ENCODE measurements around the gene POLA2.
"Not testable (repeated sequence)": the region's sequence is repeated elsewhere in the genome, so short reads cannot be mapped to it uniquely, and the experiment has no call there.

The POLA2 gene

DNA sequence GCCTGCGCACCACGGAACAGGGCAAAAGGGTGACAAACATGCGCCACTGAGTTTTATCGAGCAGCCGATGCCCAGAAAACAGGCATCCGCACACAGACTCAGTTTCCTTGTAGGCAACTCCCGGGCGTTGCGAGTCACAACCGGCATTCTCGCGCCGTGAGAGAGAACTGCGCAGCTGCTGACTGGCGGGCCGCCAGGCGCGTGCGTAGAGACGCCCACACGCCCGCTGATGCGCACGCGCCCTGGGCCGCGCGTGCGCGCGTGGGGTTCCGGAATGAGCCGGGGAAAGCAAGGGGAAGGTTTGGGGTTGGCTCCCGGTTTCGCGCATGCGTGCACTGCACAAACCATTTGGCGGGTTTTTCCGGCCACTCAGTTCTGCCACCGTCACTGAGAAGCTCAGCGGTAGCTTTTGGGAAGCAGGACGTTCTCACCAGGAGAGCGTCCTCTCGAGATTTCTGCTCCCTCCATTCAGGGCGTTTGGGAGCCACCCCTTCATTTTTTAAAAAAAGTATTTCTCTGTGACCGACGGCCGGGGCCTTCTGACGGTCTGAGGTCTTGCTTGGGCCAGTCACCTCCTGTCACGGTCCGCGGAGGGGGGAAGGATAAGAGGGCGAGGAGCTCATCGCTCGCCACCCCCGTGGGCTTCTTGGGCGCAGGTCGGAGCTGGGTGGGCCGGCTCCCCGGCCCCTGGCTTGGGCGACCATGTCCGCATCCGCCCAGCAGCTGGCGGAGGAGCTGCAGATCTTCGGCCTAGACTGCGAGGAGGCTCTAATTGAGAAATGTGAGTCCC is at the start of gene POLA2:
Gene POLA2, plus strand, starts transcription at position 372 of the 790 bp plus-strand sequence. Its CDS starts 331 bp downstream, at position 703.
- peak; percentile 99 for DNase-seq (ENCODE audit: low read depth, low spot score)

GRCh38 chr11:65212226-65212801 is 49.4 kb upstream of the POLA2 start:
- DNase-seq (ENCODE audit: low read depth, low spot score), result no peak

- DNase-seq (ENCODE audit: low read depth, low spot score), result peak; percentile 32
Observed at GRCh38 chr11:65213322-65214211, 48.2 kb upstream of the POLA2 start.

DNA sequence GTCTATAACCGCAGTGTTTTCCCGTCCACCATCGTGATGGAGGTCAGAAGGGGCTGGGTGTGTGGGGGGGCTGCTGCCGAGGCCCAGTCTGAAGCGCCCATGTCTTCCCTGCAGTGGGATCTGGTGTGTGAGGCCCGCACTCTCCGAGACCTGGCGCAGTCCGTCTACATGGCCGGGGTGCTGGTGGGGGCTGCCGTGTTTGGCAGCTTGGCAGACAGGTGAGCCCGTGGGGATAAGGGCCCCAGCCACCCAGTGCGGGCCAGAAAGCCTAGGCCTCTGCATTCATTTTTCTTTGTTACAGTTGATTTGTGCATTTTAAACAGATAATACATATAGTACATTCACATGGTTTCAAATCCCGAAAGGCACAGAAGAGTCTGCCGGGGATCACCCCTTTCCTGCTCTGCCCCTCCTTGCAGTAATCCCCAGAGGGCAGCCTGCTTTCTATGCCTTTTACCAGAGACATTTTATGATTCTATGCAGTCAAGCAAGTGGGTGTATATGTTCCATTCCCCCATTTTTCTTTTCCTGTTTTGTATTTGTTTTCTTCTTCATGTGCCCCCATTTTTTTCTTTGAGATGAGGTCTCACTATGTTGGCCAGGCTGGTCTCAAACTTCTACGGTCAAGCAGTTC is 47.4 kb upstream of the POLA2 start:
- no peak for DNase-seq (ENCODE audit: low read depth, low spot score)

- DNase-seq (ENCODE audit: low read depth, low spot score), result no peak
Observed at GRCh38 chr11:65215441-65216076, 46.2 kb upstream of the POLA2 start.

DNA sequence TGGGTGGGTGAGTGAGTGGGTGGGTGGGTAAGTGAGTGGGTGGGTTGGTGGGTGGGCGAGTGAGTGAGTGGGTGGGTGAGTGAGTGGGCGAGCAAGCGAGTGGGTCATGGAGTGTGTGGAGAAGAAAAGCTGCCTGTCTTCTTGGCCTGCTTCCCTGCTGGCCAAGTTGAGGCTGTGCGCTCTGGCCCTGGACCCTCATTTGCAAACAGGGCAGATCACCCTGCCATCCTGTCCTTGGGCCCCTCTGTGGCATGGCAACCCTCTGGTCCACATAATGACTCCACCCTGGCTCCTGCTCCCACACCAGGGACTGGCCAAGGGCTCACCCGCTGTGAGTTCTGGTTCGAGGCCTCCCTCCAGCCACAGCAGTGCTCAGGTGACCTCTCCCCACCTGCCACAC is 44.9 kb upstream of the POLA2 start:
- no peak for DNase-seq (ENCODE audit: low read depth, low spot score)

- DNase-seq (ENCODE audit: low read depth, low spot score), result no peak
Observed at GRCh38 chr11:65217441-65218423, 44.0 kb upstream of the POLA2 start.

DNA sequence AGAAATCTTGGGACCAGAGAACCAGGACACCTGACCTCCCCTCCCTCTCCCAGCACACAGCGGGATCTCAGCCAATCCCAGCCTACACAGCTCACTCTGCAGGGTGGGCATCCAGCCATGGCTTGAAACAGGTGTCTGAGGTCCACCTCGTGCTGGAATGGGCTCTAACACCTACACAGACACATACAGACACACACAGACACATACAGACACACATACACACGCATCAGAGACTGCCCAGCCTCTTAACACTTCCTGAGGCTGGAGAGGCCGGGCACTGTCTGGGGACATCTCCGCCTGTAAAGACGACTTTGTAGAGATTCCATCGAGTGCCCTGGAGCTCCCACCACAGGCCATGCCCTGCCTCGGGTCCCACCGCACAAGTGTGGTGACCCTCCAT is 43.3 kb upstream of the POLA2 start:
- no peak for DNase-seq (ENCODE audit: low read depth, low spot score)

GRCh38 chr11:65219930-65220213 is 41.9 kb upstream of the POLA2 start:
- DNase-seq (ENCODE audit: low read depth, low spot score), result no peak

DNA sequence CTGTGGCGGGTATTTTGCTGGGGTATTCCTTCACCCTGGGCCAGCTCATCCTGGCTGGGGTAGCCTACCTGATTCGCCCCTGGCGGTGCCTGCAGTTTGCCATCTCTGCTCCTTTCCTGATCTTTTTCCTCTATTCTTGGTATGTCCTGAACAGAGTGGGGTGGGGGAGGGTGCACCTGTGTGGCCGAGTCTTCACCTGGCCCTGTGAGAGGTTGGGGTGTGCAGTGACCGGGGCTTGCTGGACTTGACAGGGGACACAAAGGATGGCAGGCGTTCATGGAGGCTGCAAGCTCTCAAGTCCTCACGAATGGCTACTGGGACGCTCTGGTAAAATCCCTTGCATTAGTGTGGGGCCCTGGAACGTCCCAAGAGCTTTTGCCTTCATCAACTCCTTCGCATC is 40.7 kb upstream of the POLA2 start:
- DNase-seq (ENCODE audit: low read depth, low spot score), result no peak

- no peak for DNase-seq (ENCODE audit: low read depth, low spot score)
Observed at GRCh38 chr11:65223011-65223410, 38.8 kb upstream of the POLA2 start.

- DNase-seq (ENCODE audit: low read depth, low spot score), result peak; percentile 70
Observed at GRCh38 chr11:65224930-65225278, 36.9 kb upstream of the POLA2 start.

GRCh38 chr11:65225279-65226102 is 36.3 kb upstream of the POLA2 start:
- DNase-seq (ENCODE audit: low read depth, low spot score), result peak; percentile 76

DNA sequence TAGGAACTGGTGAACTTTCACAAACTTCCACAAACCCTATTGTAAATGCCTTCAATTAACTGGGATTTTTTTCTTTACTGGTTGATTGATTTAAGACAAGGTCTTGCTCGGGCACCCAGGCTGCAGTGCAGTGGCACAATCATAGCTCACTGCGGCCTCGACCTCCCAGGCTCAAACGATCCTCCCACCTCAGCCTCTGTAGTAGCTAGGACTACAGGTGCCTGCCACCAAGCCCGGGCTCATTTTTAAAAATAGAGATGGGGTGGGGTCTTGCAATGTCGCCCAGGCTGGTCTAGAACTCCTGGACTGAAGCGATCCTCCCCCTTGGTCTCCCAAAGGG is 35.7 kb upstream of the POLA2 start:
- DNase-seq (ENCODE audit: low read depth, low spot score), result no peak

DNA sequence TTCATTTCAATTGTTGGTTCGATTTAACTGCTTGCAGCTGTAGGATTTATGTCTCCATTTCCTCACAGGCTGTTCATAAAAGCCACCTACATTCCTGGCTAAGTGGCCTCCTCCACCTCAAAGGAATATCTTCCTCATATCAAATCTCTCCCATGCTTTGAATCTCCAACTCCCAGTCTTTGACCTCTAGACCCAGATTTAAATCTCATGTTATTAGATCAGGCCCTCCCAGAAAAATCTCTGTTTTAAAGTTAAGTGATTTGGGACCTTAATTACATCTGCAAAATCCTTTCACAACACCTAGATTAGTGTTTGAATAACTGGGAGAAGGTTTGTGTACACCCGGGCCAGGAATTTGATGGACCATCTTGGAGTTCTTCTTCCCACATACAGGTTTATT is 33.9 kb upstream of the POLA2 start:
- no peak for DNase-seq (ENCODE audit: low read depth, low spot score)

DNA sequence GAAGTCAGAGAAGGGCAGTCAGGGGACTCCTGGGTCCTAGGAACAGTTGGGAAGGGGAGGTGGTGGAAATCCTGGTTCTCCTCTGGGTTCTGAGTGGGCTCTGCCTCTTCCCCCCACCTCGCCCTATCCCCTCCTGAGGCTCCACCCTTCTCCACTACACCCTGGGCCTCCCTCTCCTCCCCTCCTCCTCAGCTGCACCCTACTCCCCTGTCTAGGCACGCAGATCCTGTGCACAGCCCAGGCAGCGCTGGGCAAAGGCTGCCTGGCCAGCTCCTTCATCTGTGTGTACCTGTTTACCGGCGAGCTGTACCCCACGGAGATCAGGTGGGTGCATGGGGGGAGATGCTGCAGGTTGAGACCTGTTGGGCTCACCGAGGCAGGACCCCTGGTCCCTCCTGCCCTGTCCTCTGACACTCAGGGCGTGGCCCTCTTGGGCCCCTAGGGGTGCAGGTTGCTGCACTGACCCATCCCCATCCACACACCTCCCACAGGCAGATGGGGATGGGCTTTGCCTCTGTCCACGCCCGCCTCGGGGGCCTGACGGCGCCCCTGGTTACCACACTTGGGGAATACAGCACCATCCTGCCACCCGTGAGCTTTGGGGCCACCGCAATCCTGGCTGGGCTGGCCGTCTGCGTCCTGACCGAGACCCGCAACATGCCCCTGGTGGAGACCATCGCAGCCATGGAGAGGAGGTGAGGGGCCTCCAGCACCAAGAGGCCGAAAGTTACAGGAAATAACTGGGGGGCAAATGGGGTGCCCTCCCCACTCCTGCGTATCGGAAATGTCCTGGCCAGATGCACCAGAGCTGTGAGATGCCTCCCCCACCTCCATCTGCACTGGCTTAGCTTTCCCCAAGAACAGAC is 25.3 kb upstream of the POLA2 start:
- no peak for DNase-seq (ENCODE audit: low read depth, low spot score)

- not testable (repeated sequence) for DNase-seq (ENCODE audit: low read depth, low spot score)
Observed at GRCh38 chr11:65238302-65238701, 23.5 kb upstream of the POLA2 start.

- DNase-seq (ENCODE audit: low read depth, low spot score), result no peak
Observed at GRCh38 chr11:65241134-65241533, 20.6 kb upstream of the POLA2 start.

GRCh38 chr11:65241692-65242091 is 20.1 kb upstream of the POLA2 start:
- no peak for DNase-seq (ENCODE audit: low read depth, low spot score)

All from astrocyte of the hippocampus (primary cell).